AG04450 (cell line): ENCODE data around the gene KIF26B. TPM values are rescaled to one million over a fixed set of nuclear protein-coding genes. Genes with fewer than 3 reads are reported as not detected.

Experiments
- CTCF ChIA-PET: fragments of 300-600, 350-600 bp; formaldehyde crosslinking; extraction: SDS; loops from one replicate; lab custom pipeline; 2022; ENCODE audit warnings: antibody characterized with exemption, inconsistent platforms; lab: Charles Lee
- POLR2A ChIA-PET: fragments of 350-600 bp; formaldehyde crosslinking; extraction: SDS; loops from one replicate; lab custom pipeline; 2021; ENCODE audit warnings: antibody characterized with exemption, inconsistent platforms; lab: Yijun Ruan, JAX
- DNase-seq: peaks from one replicate; pipeline ENCODE4 v3.0.0-alpha.2; 2011; ENCODE audit warnings: low read depth, low spot score
- H3K27ac ChIP-seq: one replicate; pipeline ENCODE4 v1.5.1; 2012; ENCODE audit warnings: low read depth, low read length, control low read depth
- H3K27me3 ChIP-seq: one replicate; pipeline ENCODE4 v1.6.0; 2012; ENCODE audit warnings: low read length; ENCODE audit not compliant: control insufficient read depth, insufficient read depth
- H3K4me3 ChIP-seq: 2 replicates; pipeline ENCODE4 v1.5.1; 2011; ENCODE audit warnings: mild to moderate bottlenecking, low read depth, low read length, control low read depth
- H3K9me3 ChIP-seq: 2 replicates; pipeline ENCODE4 v1.5.1; 2012; ENCODE audit warnings: low read length; ENCODE audit not compliant: control insufficient read depth, insufficient read depth
- polyA plus RNA-seq: library from polyadenylated mRNA; depleted of rRNA; stranded (reverse); fragments of >200 nt; gene quantifications from 2 replicates; pipeline ENCODE4 v1.2.3, GENCODE V29; 2011
- TF ChIP-seq, protein P1 (sequence below): IDR thresholded peaks from 2 replicates; pipeline ENCODE4 v1.5.1; 2011; ENCODE audit warnings: low read depth, low read length, control low read depth, inconsistent platforms

Gene KIF26B
- polyA plus RNA-seq, 1 experiment = 2.4 TPM

DNA sequence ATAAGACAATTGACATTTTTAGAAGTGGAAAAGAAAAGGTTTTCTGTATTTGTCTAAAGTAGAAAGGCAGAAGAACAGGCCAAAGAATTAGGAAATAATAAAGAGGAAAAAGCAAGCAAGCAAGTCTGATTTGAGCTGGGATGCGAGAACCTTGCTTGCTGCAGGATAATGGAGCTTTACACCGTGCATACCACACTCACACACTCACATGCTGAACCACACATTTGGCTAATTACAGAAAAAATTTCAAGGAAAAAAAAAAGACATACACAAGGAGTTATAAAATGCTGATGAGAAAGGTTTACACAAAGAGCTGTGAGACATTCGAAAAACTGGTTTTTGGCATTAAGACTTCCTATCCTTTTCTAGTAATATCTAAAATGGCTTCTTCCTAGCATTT, 593.9 kb downstream of the KIF26B start:
- H3K27ac ChIP-seq = no peak overlapping the region
- H3K27me3 ChIP-seq = no peaks in the 10 kb centered on the region
- CTCF ChIA-PET = no interaction called here
- POLR2A ChIA-PET = no interaction called here
- TF ChIP-seq, protein P1, sequence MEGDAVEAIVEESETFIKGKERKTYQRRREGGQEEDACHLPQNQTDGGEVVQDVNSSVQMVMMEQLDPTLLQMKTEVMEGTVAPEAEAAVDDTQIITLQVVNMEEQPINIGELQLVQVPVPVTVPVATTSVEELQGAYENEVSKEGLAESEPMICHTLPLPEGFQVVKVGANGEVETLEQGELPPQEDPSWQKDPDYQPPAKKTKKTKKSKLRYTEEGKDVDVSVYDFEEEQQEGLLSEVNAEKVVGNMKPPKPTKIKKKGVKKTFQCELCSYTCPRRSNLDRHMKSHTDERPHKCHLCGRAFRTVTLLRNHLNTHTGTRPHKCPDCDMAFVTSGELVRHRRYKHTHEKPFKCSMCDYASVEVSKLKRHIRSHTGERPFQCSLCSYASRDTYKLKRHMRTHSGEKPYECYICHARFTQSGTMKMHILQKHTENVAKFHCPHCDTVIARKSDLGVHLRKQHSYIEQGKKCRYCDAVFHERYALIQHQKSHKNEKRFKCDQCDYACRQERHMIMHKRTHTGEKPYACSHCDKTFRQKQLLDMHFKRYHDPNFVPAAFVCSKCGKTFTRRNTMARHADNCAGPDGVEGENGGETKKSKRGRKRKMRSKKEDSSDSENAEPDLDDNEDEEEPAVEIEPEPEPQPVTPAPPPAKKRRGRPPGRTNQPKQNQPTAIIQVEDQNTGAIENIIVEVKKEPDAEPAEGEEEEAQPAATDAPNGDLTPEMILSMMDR = no peak
- no peak overlapping the region for H3K4me3 ChIP-seq
- no peak for DNase-seq
- H3K9me3 ChIP-seq = no peaks in the 10 kb centered on the region

DNA sequence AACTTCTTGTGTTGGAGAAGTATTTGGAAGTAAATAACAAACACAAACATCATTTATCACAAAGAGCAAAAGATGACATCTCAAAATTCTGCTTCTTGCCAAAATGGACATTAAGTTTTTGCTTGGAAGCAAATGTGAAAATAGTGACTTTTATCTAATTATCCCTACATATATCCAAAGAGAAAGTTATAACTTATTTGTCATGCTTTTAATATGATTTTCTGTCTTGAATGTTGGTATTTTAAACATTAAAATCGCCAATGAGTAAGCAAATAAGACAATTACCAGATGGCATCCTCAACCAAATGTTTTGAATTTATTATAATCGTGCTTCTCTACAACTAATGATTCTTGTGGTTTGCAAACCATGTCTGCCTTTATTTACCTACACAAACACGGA, 594.3 kb downstream of the KIF26B start:
- TF ChIP-seq, protein P1 = no peak
- DNase-seq = no peak
- Histone ChIP-seq H3K27me3 (no peaks in the 10 kb centered on the region), H3K27ac (no peak overlapping the region), H3K9me3 (no peaks in the 10 kb centered on the region), H3K4me3 (no peak overlapping the region)
- POLR2A ChIA-PET = no interaction called here
- CTCF ChIA-PET = no interaction called here

DNA sequence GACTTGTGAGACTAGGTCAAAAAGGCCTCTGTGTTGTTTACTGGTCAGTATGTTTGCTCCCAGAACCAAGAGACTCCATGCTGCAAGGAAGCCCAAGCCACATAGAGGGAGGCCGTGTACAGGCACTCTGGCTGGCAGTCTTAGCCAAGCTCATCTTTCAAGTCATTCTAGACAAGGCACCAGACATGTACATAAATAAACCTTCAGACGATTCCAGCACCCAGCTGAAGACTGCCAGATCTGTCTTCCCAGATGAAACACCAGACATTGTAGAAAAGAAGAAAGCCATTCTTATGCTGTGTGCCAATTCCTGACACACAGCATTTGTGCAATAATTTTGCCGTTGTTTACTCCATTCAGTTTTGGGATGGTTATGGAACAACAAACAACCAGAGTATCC, 595.5 kb downstream of the KIF26B start:
- no peak for DNase-seq
- no peak overlapping the region for H3K27ac ChIP-seq
- ChIA-PET CTCF (no interaction called here), POLR2A (no interaction called here)
- H3K27me3 ChIP-seq = no peaks in the 10 kb centered on the region
- TF ChIP-seq, protein P1 = no peak
- H3K9me3 ChIP-seq = no peaks in the 10 kb centered on the region
- no peak overlapping the region for H3K4me3 ChIP-seq

GRCh38 chr1:245751116-245751515, 596.3 kb downstream of the KIF26B start:
- ChIA-PET CTCF (interaction anchor here (0.7 to 1.1 kb wide), 2 partner anchors 10 to 529 kb away, joined by 3 read pairs; no protein-coding TSS in a partner anchor), POLR2A (interaction anchor here (0.6 kb wide), 2 partner anchors 277 to 868 kb away, joined by 4 read pairs; no protein-coding TSS in a partner anchor)
- no peaks in the 10 kb centered on the region for H3K27me3 ChIP-seq
- no peaks in the 10 kb centered on the region for H3K9me3 ChIP-seq
- DNase-seq = peak; percentile 47
- TF ChIP-seq, protein P1 = no peak
- no peak overlapping the region for H3K27ac ChIP-seq
- H3K4me3 ChIP-seq = no peak overlapping the region

DNA sequence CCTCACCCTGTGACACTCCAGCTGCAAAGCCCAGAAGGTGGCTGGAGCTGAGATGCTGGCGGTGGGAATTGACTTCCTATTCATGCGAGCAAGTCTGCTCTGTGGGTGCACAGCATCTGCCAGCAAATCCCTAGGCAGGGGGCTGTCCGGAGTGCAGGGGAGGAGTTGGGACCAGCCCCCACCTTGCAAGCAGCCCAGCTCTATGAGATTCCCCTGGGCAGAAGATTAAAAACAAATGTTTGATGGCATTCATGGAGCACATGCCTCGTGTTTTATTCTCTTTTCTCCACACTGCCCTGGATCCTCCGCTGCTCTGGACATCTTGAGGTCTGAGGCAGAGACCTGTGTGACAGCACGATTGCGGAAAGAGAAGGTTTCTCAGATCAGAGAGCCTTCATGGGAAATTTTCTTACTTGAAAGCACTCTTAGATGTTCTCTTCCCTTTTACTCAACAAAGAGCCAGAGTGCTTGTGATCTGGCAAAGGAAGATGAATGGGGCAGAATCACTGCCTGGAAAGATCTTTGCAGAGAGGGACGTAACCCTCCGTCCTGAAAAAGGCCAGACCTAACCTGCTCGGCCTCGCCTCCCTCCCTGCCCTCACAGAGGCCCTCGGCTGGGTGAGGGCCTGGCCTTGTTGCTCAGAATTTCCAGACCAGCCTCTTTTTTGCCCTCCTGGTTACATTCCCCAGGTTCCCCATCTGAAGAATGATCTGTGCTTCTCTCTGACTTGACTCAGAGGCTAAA, 597.1 kb downstream of the KIF26B start:
- CTCF ChIA-PET = interaction anchor here (1.1 kb wide), 1 partner anchor 11 kb away, joined by 3 read pairs; no protein-coding TSS in a partner anchor
- H3K4me3 ChIP-seq = no peak overlapping the region
- DNase-seq = no peak
- no peaks in the 10 kb centered on the region for H3K27me3 ChIP-seq
- H3K27ac ChIP-seq = no peak overlapping the region
- POLR2A ChIA-PET = interaction anchor here (0.6 kb wide), 2 partner anchors 278 to 867 kb away, joined by 4 read pairs; no protein-coding TSS in a partner anchor
- TF ChIP-seq, protein P1 = no peak
- H3K9me3 ChIP-seq = no peaks in the 10 kb centered on the region
